Epithelial cell of esophagus (primary cell): Measurements from ENCODE around the gene NKX1-1.

Source experiments
- DNase-seq: peaks from one replicate; pipeline ENCODE4 v3.0.0; 2010; ENCODE audit warnings: low read depth
- H3K4me3 ChIP-seq: 2 replicates; pipeline ENCODE4 v1.5.1; 2011; ENCODE audit warnings: mild to moderate bottlenecking, low read length, control low read depth
- TF ChIP-seq, protein P1 (sequence below): IDR thresholded peaks from 2 replicates; pipeline ENCODE4 v1.5.1; 2011; ENCODE audit warnings: low read depth, mild to moderate bottlenecking, low read length, control low read depth, inconsistent platforms; ENCODE audit not compliant: insufficient read depth; ENCODE audit errors: missing control alignments

The NKX1-1 gene

GRCh38 chr4:1362521-1362920 lies 43.7 kb downstream of the NKX1-1 start:
- TF ChIP-seq, protein P1, sequence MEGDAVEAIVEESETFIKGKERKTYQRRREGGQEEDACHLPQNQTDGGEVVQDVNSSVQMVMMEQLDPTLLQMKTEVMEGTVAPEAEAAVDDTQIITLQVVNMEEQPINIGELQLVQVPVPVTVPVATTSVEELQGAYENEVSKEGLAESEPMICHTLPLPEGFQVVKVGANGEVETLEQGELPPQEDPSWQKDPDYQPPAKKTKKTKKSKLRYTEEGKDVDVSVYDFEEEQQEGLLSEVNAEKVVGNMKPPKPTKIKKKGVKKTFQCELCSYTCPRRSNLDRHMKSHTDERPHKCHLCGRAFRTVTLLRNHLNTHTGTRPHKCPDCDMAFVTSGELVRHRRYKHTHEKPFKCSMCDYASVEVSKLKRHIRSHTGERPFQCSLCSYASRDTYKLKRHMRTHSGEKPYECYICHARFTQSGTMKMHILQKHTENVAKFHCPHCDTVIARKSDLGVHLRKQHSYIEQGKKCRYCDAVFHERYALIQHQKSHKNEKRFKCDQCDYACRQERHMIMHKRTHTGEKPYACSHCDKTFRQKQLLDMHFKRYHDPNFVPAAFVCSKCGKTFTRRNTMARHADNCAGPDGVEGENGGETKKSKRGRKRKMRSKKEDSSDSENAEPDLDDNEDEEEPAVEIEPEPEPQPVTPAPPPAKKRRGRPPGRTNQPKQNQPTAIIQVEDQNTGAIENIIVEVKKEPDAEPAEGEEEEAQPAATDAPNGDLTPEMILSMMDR = no peak
- DNase-seq = no peak
- no peak overlapping the region for H3K4me3 ChIP-seq

DNA sequence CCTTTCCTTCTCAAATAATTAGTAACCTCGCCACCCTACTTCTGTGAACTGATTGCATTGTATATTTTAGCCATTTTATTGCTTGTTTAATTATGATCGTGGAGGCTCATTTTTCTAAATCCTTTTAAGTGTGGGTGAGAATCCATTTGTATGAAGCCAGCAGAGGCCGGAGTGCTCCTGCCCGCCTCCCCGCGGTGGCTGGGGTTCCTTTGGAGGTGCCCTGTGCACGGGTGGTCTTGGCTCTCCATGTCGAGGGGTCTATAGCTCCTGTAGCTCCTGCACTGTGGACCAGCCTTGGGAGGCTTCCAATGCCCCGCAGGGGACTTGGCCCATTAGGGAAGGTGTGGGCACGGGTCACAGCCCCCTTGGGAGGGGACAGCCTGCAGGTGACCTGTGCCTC lies 44.2 kb downstream of the NKX1-1 start:
- TF ChIP-seq, protein P1 = no peak
- no peak for DNase-seq
- no peak overlapping the region for H3K4me3 ChIP-seq

GRCh38 chr4:1361431-1361830 lies 44.8 kb downstream of the NKX1-1 start:
- TF ChIP-seq, protein P1 = no peak
- no peak for DNase-seq
- no peak overlapping the region for H3K4me3 ChIP-seq

DNA sequence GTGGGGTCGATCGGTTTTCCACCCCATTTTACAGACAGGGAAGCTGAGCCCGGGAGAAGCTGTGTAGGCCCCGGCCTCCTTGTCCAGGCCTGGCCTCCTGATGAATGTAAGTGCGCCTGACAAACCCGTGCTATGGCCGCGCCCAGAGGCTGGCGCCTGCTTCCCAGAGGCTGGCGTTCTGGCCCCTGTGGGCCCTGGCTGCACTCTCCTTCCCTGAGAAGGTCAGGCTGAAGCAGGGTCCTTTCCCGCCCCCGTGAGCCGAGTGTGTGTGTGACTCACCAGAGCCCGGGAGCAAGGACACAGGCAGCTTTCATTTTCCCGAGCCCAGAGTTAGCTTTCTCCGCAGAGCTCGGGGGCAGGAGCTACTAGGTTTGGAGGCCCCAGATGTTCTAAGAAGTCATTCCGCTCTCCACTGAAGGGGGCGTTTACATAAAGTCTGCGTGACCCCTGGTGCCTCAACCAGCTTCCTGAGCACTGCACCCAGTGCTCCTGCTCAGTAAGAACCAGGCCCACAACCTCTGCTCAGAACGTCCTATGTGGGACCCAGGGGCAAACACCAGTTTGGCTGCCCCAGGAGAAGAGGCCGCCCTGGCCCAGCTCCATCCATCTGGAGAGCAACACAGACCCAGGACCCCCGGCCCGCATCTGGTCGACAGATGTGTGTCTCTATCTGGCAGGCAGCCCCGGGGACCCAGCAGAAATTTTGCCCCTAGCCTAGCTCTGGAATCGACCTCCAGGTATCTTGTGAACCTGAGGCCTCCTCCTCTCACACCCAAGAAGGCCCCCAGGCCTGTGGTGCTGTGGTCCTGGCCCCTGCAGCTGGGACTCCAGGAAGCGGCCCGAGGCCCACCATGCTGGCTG lies 45.6 kb downstream of the NKX1-1 start:
- DNase-seq = no peak
- H3K4me3 ChIP-seq = no peak overlapping the region

DNA sequence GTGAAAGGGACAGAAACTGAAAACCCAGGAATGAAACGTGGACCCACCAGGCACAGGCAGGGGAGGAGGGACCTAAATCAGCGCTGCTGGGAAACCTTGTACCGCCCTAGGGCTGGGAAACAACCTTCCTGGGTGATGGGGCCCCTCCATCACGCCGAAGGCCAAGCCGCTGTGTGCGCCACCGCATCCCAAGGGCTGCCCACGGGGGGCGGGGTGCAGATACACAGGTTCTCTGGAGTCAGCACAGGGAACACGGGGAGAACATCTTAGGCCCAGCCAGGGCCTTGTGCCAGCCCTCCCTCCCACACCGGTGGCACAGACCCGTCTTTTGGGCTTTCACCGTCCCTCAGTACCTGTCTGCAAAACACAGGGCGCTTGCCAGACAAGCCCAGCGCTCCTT lies 46.3 kb downstream of the NKX1-1 start:
- no peak overlapping the region for H3K4me3 ChIP-seq
- TF ChIP-seq, protein P1 = no peak
- no peak for DNase-seq

More for the DNA sequence above, 45.6 kb downstream of the NKX1-1 start:
- TF ChIP-seq, protein P1 = no peak

DNA sequence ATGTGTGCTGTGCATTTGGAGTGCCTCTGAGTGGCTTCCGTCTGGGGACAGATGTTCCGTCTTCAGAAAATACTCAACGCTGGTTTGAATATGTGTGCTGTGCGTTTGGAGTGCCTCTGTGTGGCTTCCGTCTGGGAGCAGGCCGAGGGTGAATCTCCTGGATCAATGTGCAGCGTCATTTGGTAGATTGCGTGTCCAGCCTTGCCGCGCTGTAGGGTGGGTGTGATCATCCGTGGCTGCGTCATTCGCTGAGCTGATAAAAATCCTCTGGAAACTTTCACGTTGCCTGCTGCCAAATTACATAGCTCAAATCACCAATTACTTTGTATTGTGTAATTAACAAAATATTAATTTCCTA lies 47.1 kb downstream of the NKX1-1 start:
- TF ChIP-seq, protein P1 = no peak
- no peak for DNase-seq
- no peak overlapping the region for H3K4me3 ChIP-seq

- no peak for DNase-seq
- TF ChIP-seq, protein P1 = no peak
- H3K4me3 ChIP-seq = no peak overlapping the region
Observed at GRCh38 chr4:1358421-1359143, 47.7 kb downstream of the NKX1-1 start.
